Urinary bladder (tissue), 4 donors: ENCODE data around the gene PPP6R2. TPM values are rescaled to one million over a fixed set of nuclear protein-coding genes. Genes with fewer than 3 reads are reported as not detected.
"Not testable (repeated sequence)": the region's sequence is repeated elsewhere in the genome, so short reads cannot be mapped to it uniquely, and the experiment has no call there.

Experiments used
- DNase-seq: peaks from one replicate; pipeline ENCODE4 v3.0.0-alpha.2; 2015; ENCODE audit errors: extremely low spot score
- H3K27ac ChIP-seq: one replicate; pipeline ENCODE4 v1.5.1; 2013; ENCODE audit warnings: low read depth, mild to moderate bottlenecking, moderate library complexity
- H3K36me3 ChIP-seq: one replicate; pipeline ENCODE4 v1.6.1; 2013; ENCODE audit warnings: mild to moderate bottlenecking, moderate library complexity; ENCODE audit not compliant: insufficient read depth
- H3K4me1 ChIP-seq: one replicate; pipeline ENCODE4 v1.6.1; 2013; ENCODE audit warnings: mild to moderate bottlenecking, moderate library complexity; ENCODE audit not compliant: insufficient read depth
- H3K4me3 ChIP-seq: one replicate; pipeline ENCODE4 v1.5.1; 2013; ENCODE audit warnings: low read depth, low read length
- WGBS: extraction: QIAGEN DNeasy Blood & Tissue Kit; methylation state at CpG from one replicate; pipeline ENCODE4 v1.1.7; 2013; 5-methylcytosine and 5-hydroxymethylcytosine counted together
- polyA plus RNA-seq: library from polyadenylated mRNA; stranded (reverse); fragments of 200-250 nt; gene quantifications from one replicate; pipeline ENCODE4 v1.2.3, GENCODE V29; 2013
- total RNA-seq: library from RNA; depleted of rRNA; stranded (reverse); fragments of >200 nt; gene quantifications from one replicate; pipeline ENCODE4 v1.2.3, GENCODE V29; 2014
- donor health status: healthy with polysubstance abuse.
- donor health status: healthy.

The PPP6R2 gene
- total and polyA plus RNA-seq, 2 donors, result 31.1 to 46.0 TPM

- Histone ChIP-seq H3K4me1 (no peaks in the 10 kb centered on the region), H3K36me3 (no peaks in the 10 kb centered on the region), H3K27ac (no peak overlapping the region), H3K4me3 (no peak overlapping the region)
- DNase-seq, result no peak
- WGBS, result 83% methylated on average over 2 of the region's 2 CpGs
These were observed 17.5 kb downstream of the PPP6R2 start for GRCh38 chr22:50360578-50360977.

DNA sequence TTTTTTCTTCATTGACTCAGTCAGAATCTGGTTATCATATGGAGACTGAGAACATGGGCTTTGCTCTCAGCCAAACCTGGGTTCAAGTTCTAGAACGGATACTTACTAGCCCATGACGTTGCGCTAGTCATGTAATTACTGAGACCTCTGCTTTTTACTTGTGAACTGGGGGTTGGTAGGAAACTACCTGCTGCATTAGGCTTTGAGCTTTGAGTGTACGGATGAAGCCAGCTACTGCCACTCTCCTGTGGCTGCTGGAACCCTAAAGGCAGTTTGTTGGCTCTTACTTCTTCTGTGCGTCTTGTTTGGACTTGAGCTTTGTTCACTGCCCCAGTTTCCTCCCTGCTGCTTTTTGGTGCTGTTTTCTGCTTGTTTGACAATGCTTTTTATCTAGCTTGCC, 18.1 kb downstream of the PPP6R2 start:
- DNase-seq, result no peak
- Histone ChIP-seq H3K36me3 (no peaks in the 10 kb centered on the region), H3K4me3 (no peak overlapping the region), H3K27ac (no peak overlapping the region), H3K4me1 (no peaks in the 10 kb centered on the region)
- 89% methylated on average over 5 of the region's 5 CpGs for WGBS

DNA sequence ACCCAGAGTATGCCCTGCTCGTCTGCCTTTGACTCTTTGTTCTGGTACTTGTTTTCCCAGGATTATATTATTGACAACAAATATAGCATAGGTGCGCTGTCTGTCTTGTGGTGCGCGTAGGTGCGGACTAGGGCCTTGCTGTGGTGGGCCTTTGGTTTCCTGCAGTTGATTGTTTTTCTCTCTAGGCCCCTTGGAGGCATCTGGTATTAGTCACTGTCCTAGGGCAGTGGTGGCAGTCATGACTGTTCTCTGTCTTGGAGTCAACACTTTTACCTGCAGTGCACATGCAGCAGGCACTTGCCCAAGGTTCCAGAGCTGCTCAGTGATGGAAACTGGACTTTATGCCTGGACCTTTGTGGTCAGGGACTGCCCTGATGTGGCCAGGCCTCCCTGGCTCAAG, 18.6 kb downstream of the PPP6R2 start:
- Histone ChIP-seq H3K27ac (no peak overlapping the region), H3K36me3 (no peaks in the 10 kb centered on the region), H3K4me1 (no peaks in the 10 kb centered on the region), H3K4me3 (no peak overlapping the region)
- DNase-seq, result no peak
- 95% methylated on average over 5 of the region's 5 CpGs for WGBS

DNA sequence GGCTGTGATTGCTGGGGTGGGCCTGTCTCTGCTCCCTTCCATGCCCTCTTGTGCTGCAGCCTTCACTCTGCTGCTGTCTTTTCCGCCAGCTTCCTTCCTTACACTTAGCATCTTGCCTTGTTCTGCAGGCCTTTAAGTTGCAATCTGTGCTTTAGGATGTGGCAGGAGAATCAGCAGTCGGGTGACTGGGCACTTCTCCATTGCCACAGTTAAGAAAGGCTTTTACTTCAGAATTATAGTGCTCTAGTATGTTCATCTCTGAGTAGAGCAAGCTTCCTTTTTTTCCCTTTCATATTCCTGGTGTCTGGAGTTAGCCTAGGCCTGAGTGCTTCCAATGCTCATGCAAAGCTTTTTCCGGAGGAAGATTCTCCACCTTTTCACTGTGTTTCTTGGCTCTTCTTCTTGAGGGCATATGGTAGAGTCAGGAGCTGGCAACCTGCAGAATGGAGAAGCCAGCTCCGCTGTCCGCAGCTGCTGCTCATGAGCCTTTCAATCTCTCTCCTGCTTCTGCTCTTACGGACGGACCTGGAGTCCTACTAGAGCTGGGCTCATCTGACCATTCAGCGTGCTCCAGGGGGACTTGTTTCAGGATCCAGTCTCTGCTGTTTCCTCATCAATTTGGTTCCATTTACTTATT, 20.2 kb downstream of the PPP6R2 start:
- DNase-seq, result no peak
- no peak overlapping the region for H3K27ac ChIP-seq
- H3K36me3 ChIP-seq, result no peaks in the 10 kb centered on the region
- H3K4me1 ChIP-seq, result no peaks in the 10 kb centered on the region
- WGBS, result 91% methylated on average over 8 of the region's 8 CpGs
- H3K4me3 ChIP-seq, result no peak overlapping the region

DNA sequence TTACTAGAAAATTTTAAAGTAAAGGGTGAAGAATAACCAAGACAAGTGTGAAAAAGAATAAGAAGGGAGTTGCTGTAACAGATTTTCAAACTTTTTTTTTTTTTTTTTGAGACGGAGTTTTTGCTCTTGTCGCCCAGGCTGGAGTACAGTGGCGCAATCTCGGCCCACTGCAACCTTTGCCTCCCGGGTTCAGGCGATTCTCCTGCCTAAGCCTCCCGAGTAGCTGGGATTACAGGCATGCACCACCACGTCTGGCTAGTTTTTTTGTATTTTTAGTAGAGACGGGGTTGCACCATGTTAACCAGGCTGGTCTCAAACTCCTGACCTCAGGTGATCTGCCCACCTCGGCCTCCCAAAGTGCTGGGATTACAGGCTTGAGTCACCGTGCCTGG, 20.7 kb downstream of the PPP6R2 start:
- not testable (repeated sequence) for H3K36me3 ChIP-seq, DNase-seq, H3K4me1 ChIP-seq, H3K4me3 ChIP-seq, H3K27ac ChIP-seq
- 93% methylated on average over 11 of the region's 11 CpGs for WGBS

DNA sequence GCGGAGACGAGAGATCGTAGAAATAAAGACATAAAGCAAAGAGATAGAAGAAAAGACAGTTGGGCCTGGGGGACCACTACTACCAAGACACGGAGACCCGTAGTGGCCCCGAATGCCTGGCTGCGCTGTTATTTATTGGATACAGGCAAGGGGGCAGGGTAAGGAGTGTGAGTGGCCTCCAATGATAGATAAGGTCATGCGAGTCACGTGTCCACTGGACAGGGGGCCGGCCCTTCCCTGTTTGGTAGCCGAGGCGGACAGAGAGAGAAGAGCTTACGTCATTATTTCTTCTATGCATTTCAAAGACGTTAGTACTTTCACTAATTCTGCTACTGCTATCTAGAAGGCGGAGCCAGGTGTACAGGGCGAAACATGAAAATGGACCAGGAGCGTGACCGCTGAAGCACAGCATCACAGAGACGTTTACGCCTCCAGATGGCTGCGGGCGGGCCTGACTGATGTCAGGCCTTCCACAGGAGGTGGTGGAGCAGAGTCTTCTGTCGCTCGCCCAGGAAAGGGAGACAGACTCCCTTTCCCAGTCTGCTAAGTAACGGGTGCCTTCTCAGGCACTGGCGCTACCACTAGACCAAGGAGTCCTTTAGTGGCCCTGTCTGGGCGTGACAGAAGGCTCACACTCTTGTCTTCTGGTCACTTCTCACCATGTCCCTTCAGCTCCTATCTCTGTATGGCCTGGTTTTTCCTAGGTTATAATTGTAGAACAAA, 24.8 kb downstream of the PPP6R2 start:
- DNase-seq, result no peak
- Histone ChIP-seq H3K4me3 (no peak overlapping the region), H3K36me3 (no peaks in the 10 kb centered on the region), H3K4me1 (no peaks in the 10 kb centered on the region), H3K27ac (no peak overlapping the region)
- 93% methylated on average over 27 of the region's 27 CpGs for whole genome bisulfite sequencing

DNA sequence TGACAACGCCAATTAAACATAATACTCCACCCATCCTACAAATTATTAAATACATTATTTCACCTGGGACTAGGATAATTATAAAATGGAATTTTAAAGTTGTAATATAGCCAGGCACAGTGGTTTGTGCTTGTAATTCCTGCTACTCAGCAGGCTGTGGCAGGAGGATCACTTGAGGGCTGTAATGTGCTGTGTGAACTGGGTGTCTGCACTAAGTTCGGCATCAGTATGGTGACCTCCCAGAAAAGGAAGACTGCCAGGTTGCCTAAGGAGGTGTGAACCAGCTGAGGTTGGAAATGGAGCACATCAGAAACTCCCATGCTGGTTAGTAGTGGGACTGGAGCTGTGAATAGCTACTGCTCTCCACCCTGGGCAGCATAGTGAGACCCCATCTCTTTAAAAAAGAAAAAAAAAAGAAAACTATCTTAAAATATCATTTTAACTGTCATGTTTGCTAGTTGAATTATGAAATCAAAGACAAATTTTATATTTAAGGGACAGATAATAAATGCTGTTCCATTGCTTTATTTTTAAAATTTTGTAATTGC, 28.0 kb downstream of the PPP6R2 start:
- H3K4me1 ChIP-seq, result no peaks in the 10 kb centered on the region
- no peak for DNase-seq
- H3K4me3 ChIP-seq, result no peak overlapping the region
- WGBS, result 97% methylated on average over 2 of the region's 2 CpGs
- no peaks in the 10 kb centered on the region for H3K36me3 ChIP-seq
- no peak overlapping the region for H3K27ac ChIP-seq

DNA sequence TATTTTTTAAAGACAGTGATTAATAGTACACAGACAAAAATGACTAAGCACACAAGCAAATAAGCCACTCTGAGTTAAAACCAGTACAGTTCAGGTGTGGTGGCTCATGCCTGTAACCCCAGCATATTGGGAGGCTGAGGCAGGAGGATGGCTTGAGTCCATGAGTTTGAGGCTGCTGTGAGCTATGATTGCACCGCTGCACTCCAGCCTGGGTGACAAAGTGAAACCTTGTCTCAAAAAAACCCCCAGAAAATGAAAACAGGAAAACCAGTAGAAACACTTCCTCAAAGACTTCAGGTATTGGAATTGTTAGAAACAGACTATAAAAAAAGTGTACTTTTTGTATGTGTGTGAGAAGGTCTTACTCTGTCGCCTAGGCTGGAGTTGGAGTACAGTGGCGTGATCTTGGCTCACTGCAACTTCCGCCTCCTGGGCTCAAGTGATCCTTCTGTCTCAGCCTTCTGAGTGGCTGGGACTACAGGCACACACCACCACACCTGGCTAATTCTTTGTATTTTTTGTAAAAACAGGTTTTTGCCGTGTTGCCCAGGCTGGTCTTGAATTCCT, 33.0 kb downstream of the PPP6R2 start:
- Histone ChIP-seq H3K27ac (no peak overlapping the region), H3K36me3 (peaks cover 3% of the 10 kb centered on the region), H3K4me3 (no peak overlapping the region), H3K4me1 (no peaks in the 10 kb centered on the region)
- DNase-seq, result no peak
- WGBS, result 93% methylated on average over 5 of the region's 5 CpGs

DNA sequence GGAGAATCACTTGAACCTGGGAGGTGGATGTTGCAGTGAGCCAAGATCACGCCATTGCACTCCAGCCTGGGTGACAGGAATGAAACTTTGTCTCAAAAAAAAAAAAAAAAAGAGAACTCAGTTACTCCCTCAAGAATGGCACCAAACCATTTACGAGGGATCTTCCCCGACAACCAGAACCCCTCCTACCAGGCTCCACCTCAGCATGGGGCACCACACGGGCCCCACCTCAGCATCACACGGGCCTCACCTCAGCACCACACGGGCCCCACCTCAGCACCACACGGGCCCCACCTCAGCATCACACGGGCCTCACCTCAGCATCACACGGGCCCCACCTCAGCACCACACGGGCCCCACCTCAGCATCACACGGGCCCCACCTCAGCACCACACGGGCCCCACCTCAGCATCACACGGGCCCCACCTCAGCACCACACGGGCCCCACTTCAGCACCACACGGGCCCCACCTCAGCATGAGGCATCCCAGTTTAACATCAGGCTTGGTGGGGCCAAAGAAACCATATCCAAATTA, 38.0 kb downstream of the PPP6R2 start:
- not testable (repeated sequence) for H3K4me3 ChIP-seq, H3K27ac ChIP-seq, DNase-seq, H3K4me1 ChIP-seq, H3K36me3 ChIP-seq
- WGBS, result 91% methylated on average over 15 of the region's 15 CpGs

DNA sequence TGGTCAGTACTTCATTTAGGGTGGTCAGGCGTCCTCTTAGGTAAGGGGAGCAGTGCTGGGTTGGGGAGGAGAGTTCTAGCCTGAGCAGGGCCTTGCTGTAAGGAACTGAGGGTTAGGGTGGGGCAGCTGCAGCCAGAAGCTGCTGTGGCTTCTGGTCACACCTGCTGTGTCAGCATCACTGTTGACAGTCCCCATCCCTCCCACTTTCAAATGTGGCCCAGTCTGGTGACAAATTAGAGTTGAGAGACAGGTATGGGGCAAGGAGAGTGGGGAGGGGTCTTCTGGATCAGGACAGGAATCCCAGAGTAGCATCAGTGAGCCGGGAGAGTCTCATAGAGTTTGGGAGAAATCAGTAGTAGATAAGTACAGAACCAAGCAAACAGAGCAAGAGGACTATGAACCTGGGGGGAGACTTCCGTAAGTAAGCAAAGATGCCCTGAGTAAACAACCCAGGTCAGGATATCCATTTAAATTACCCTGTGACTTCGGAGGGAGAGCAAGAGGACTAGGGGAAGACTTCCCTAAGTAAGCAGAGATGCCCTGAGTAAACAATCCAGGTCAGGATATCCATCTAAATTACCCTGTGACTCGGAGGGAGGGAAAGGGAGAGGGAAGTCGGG, 53.7 kb downstream of the PPP6R2 start:
- no peak for DNase-seq
- 59% methylated on average over 6 of the region's 6 CpGs for WGBS
- Histone ChIP-seq H3K4me1 (no peaks in the 10 kb centered on the region), H3K27ac (no peak overlapping the region), H3K36me3 (no peaks in the 10 kb centered on the region), H3K4me3 (no peak overlapping the region)

GRCh38 chr22:50397371-50398060, 54.4 kb downstream of the PPP6R2 start:
- DNase-seq, result not testable (repeated sequence)
- WGBS, result 67% methylated on average over 4 of the region's 4 CpGs

DNA sequence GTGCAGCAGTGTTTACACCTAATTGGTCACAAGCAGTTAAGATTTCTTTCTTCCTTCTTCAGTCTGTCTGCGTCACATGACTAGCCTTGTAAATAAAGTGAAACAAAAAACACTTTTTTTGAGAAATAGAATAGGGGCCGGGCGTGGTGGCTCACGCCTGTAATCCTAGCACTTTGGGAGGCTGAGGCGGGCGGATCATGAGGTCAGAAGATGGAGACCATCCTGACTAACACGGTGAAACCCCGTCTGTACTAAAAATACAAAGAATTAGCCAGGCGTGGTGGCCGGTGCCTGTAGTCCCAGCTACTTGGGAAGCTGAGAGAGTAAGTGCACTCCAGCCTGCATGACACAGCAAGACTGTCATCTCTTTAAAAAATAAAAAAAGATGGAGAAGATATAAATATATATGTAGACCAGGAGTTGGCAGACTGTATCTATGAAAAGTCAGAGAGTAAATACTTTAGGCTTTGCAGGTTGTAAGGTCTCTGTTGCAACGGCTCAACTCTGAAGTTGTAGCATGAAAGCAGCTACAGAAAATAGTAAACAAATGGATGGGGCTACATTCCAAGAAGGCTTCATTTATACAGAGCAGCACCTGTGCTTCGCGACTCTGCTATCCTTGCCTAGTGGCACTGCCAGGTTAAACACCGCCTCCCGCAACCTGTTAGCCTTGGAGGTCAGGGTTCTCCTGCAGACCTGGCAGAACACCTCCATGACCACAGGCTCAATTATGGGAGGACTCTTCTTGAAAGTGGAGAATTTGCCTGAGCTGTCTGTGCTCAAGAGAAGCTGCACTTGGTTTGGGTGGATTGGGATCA, 55.9 kb downstream of the PPP6R2 start:
- H3K4me3 ChIP-seq, result no peak overlapping the region
- no peaks in the 10 kb centered on the region for H3K36me3 ChIP-seq
- no peaks in the 10 kb centered on the region for H3K4me1 ChIP-seq
- WGBS, result 70% methylated on average over 15 of the region's 15 CpGs
- no peak overlapping the region for H3K27ac ChIP-seq
- no peak for DNase-seq

More at GRCh38 chr22:50397371-50398060, 54.4 kb downstream of the PPP6R2 start:
- H3K27ac ChIP-seq, H3K4me3 ChIP-seq, H3K4me1 ChIP-seq, H3K36me3 ChIP-seq: not testable (repeated sequence)
